ENCODE results near the gene OR52K2.
"Not testable (repeated sequence)": the region's sequence is repeated elsewhere in the genome, so short reads cannot be mapped to it uniquely, and the experiment has no call there.

OR52K2 gene

GRCh38 chr11:4479644-4480043 is 30.5 kb downstream of the OR52K2 start:
- intact Hi-C loops (cut with DNase I): no loop called here
- no peak for DNase-seq

- no peak for DNase-seq
- intact Hi-C loops (cut with DNase I): no loop called here
These were observed 31.6 kb downstream of the OR52K2 start for GRCh38 chr11:4480577-4481239.

- intact Hi-C loops (cut with DNase I): no loop called here
These were observed 32.1 kb downstream of the OR52K2 start for GRCh38 chr11:4481240-4481582.

GRCh38 chr11:4482445-4482844 is 33.4 kb downstream of the OR52K2 start, which contains the start of gene OR52K1:
TSS of gene OR52K1 (plus strand) at chr11:4482646. CDS start at chr11:4488901, 6,255 bp downstream.
- intact Hi-C loops (cut with DNase I): no loop called here
- no peak for DNase-seq

More at GRCh38 chr11:4481240-4481582, 32.1 kb downstream of the OR52K2 start:
- DNase-seq: no peak

- intact Hi-C loops (cut with DNase I): no loop called here
- no peak for DNase-seq
These were observed 35.2 kb downstream of the OR52K2 start for GRCh38 chr11:4484310-4484709.

- intact Hi-C loops (cut with DNase I); DNase-seq: not testable (repeated sequence)
These were observed 42.3 kb downstream of the OR52K2 start for GRCh38 chr11:4491405-4491804.

GRCh38 chr11:4491878-4492606 is 42.9 kb downstream of the OR52K2 start:
- DNase-seq: no peak
- intact Hi-C loops (cut with DNase I): no loop called here

DNA sequence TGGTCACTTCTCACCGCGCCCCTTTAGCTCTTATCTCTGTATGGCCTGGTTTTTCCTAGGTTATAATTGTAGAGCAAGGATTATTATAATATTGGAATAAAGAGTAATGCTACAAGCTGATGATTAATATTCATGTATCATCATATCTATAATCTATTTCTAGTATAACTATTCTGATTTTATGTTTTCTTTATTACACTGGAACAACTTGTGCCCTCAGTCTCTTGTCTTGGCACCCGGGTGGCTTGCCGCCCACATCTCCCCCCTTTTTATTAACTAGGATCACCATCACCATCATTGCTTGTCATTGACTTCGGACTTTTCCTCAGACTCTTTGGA is 44.4 kb downstream of the OR52K2 start:
- no peak for DNase-seq
- intact Hi-C loops (cut with DNase I): loop anchor here (1.0 kb wide), 1 partner anchor 306 kb away; no protein-coding TSS in a partner anchor

DNA sequence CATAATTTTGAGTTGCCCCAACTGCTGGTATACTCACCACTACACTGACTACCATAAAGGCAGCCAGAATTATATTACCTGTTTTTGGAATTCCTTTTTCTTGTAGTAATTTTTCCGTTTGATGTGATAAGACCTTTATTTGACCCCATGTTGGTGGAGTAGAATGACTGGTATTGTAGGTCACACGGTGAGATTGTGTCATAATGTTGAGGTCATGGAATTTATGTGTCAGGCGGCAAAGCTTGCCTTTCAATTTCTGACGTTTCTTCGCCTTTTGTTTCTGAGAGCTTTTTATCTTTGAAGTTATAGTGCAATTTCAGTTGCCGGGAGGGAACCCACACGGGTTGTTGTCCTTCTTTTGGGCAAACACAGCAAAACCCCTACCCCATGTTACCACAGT is 46.4 kb downstream of the OR52K2 start:
- intact Hi-C loops (cut with DNase I): no loop called here
- no peak for DNase-seq

DNA sequence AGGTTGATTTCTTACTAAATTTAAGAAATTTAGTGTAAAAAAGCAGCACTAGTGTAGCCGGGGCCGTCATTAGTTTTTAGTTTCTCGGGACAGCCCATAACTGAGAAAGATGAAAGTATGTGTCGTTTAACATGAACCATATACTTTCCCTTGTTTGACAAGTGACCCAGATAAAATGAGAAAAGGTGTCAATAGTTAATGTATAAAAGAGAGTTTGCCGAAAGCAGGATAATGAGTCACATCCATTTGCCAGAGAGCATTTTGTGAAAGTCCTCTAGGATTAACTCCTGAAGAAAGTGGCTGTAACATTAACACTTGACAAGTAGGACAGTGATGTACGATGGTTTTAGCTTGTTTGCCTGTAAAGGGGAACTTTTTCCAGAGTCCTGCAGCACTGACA is 46.9 kb downstream of the OR52K2 start:
- intact Hi-C loops (cut with DNase I): no loop called here
- no peak for DNase-seq

- no peak for DNase-seq
- intact Hi-C loops (cut with DNase I): no loop called here
These were observed 47.6 kb downstream of the OR52K2 start for GRCh38 chr11:4496557-4497248.

All from posterior cingulate gyrus (tissue), 11 donors.